ENCODE measurements around the gene NKX6-2. TPM values are rescaled to one million over a fixed set of nuclear protein-coding genes. Genes with fewer than 3 reads are reported as not detected.
"Not testable (repeated sequence)": the region's sequence is repeated elsewhere in the genome, so short reads cannot be mapped to it uniquely, and the experiment has no call there.

NKX6-2 gene
- total RNA-seq = not detected

DNA sequence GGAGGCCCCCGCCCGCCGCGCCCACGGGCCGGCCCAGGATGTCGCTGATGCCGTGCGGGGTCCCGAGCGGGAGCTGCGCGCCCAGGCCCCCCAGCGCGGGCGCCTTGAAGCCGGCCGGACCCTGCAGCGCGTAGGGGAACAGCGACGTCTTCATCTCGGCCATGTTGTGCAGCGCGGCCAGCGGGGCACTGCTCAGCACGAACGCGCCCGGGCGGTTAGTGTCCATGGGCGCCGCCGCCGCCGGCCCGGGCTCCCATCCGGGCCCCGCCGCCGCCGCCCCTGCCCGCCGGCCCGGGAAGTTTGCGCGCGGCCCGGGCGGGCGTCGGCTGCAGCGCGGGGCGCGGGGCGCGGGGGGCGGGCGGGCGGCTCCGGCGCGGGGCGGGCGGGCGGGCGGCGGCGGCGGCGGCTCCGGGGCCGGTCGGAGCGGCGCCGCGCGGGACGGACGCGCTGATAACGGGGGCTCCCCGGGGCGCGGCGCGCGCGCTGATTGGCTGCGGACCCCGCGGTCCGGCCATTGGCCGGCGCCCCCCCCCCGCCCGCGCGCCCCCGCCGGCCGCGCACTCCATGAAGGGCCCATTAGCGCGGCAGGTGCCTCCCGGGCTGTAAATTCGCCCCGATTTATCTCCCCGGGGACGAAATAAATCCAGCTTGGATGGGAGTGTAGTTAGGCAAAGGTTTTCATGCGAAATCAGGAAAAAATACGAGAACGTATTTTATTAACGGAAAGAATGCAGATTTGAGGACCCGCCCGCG is at the start of gene NKX6-2:
NKX6-2 (minus strand) TSS at position 425 of the 753 bp plus-strand sequence; CDS start at position 226, 199 bp downstream.
- DNase-seq (ENCODE audit: low spot score) = no peak

DNA sequence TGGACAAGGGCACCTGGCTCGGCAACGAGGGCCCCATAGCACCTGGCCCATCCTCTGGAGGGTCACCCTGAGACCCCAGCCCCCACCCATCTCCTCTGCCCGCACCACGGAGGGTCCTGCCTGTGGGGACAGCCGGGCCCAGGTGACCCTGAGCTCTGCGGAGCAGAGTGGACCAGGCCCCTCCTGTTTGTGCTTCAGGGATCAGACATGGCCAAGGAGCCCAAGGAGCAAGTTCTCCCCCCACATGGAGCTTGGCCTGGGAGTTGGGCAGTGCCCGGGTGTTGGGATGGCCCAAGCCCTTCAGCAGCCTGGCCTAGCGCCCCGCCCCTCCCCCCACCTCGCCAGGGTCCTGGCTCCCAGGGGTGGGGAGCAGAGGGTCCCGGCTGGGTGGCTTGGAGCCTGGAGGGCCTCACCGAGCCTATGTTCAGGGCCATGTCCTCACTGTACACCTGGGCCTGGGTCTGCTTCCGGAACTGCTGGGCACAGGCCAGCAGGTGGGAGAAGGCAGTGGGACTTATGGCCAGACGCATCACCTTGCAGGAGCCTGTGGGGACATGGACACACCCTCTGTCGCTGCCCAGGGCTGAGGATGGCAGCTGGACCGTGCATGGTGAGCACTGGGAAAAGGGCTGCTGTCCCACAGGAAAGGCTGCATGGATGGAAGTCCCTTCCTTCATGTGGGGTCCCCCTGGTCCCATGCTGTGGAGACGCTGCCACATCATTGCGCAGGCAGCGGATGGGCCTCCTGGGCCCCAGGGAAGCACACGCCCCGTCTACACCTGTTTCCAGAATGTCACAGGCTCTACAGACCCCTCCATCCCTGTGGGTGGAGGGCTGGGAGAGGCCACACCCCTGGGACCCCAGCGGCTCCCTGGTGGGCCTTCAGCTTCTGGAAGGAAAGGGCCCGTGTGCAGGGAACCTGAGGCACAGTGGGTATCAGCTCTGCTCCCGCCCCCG is 49.2 kb upstream of the NKX6-2 start:
- DNase-seq (ENCODE audit: low spot score) = no peak

DNA sequence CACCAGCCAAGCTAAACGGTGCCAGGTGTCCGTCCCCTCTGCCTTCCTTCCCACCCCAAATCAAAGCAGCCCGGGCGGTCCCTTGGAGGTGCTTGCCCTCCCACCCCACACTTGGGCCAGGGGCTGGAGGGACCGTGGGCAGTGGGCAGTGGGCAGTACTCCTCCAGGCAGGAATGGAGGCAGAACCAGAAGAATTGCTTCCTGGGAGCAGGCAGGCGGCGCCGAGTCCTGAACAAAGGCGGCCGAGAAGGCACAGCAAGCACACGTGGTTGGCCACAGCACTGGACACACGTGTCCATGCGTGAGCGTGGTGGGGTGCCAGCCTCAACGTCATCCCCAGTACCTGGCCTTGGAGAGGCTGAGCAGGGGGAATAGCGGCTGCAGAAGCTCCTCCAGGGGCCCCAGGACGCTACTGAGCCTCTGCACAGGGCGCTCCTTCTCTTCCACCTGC is 48.4 kb upstream of the NKX6-2 start:
- DNase-seq (ENCODE audit: low spot score) = no peak

DNA sequence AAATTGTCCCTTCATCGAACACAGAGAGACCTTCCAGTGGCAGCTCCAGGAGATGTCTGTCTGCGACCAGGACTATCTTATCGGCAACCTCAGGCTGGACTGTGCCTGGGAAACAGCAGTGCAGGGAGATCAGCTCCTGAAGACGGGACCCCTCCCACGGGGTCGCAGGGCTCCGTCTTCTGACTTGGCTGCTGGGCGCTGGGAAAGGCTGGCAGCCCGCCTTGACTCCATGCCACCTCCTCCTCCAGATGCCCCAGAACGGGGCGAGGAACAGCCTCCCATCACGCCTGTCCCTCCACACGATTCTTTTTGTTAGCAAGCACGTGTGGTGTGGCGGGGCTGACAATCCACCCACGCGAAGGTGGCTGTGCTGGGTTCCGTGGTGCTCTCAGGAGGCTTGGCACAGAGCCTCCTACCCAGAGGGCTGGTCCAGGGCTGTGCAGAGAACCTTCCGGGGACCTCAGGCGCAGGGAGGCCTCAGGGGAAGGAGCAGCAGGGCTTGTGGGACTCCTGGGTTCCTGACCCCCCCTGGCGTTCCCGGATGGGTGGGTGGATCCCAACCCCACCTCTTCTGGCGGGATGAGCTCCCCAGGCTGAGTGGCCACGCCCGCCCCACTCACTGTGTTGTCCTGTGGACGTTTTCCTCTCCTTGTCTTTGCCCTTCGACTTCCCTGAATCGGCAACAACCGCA is 47.6 kb upstream of the NKX6-2 start:
- DNase-seq (ENCODE audit: low spot score) = no peak

DNA sequence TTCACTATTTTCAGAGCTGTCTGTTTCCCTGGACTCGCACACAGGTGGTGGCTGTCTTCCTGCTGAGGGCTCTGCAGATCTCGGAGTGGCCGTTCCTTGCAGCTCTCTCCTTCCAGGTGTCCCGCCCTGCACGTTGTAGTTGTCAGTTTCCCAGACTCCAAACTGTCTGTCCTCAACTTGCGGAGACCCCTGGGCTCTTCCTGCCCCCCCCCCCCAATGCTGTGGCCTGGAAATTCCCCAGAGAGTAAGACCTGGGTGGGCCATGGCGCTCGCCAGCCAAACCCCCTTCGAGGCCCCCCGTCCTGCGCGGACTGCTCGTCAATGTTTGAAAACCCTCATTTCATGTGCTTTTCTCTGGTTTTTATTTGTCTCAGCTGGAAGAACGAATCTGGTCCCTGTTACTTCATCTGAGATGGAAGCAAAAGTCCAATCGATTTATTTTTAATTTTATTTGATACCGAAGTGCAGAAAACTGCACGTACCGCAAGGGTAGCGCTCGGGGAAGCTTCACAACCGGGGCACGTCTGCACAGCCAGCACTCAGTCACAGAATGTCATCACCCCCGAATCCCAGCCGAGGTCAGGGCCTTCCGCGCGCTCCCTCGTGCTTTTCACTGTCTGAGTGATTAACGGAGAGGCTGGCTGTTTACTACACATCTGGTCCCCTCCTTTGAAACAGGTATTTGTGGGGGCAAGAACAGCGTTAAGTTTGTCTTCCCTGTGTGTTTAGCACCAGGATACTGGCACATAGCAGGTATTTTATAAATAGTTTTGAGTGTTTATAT is 46.4 kb upstream of the NKX6-2 start:
- DNase-seq (ENCODE audit: low spot score) = no peak

DNA sequence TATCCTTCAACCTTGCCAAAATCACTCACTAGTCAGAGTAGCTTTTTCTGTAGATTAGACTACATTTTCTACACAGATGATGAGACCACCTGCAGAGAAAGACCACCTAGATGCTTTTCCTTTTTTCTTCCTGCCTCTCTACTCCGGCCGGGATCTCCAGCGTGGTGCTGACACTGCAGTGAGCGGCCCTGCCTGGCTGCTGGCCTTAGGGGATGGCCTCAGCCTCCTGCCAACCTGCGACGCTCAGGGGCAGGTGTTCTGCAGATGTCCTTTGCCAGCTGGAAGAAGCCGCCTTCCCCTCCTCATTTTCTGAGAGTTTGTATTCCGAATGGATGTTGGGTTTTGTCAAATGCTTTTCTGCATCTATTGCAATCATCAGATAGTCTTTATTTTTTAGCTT is 43.5 kb upstream of the NKX6-2 start:
- DNase-seq (ENCODE audit: low spot score) = no peak

DNA sequence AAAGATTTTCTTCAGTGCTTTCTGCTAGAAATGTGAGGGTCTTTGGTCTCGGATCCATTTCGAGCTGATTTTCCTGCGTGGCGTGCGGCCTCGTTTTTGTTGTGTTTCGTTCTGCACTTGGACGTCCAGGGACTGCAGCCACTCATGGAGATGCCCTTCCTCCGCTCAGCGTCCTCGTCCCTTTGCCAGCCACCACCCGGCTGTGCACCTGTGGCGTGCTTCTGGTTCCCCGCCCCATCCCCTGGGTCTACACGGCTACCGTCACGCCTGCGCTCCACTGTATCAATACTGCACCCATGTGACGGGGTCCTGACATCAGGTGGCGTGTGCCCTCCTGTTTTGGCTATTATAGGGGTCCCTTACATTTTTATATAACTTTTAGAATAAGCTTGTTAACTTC is 42.7 kb upstream of the NKX6-2 start:
- no peak for DNase-seq (ENCODE audit: low spot score)

DNA sequence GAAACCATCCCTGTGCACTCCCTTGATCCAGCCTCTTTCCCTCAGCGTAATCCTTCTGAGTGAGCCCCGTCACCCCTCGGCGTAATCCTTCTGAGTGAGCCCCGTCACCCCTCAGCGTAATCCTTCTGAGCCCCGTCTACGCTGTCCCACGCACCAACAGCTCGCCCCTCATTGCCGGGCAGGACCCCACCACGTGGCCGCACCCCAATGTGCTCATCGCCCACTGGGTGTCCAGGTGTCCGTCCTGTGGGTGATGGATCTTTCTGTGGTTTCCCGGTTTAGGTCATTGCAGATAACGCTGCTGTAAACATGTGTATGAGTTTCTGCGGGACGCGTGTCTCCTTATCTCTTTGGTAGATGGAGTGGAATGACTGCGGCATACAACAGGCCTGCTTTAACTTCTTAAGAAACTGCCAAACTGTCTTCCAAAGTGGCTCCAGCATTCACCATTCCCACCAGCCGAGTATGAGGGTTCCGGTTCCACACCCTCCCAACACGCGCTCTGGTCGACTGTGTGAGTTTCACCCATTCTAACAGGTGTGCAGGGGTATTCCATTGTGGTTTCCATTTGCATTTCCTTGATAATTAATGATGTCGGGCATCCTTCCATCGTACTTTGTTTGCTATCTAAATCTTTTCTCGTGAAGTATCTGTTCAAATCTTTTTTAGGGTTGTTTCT is 42.1 kb upstream of the NKX6-2 start:
- DNase-seq (ENCODE audit: low spot score) = no peak

DNA sequence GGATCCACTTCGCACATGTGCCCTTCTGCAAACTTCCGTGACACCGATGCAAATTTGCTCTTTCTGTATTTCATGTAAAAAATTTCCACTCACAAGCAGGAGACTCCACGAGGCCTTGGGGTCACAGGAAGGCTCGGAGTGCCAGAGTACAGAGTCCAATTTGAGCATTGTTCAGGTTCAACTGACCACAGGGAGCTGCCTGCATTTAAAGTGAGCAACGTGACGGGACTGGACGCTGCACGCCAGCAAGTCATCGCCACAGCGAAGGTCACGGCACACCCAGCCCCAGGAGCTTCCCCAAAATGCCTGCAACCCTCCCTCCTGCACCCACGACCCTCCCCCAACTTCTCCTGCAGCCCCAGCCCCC is 41.5 kb upstream of the NKX6-2 start:
- DNase-seq (ENCODE audit: low spot score) = no peak

DNA sequence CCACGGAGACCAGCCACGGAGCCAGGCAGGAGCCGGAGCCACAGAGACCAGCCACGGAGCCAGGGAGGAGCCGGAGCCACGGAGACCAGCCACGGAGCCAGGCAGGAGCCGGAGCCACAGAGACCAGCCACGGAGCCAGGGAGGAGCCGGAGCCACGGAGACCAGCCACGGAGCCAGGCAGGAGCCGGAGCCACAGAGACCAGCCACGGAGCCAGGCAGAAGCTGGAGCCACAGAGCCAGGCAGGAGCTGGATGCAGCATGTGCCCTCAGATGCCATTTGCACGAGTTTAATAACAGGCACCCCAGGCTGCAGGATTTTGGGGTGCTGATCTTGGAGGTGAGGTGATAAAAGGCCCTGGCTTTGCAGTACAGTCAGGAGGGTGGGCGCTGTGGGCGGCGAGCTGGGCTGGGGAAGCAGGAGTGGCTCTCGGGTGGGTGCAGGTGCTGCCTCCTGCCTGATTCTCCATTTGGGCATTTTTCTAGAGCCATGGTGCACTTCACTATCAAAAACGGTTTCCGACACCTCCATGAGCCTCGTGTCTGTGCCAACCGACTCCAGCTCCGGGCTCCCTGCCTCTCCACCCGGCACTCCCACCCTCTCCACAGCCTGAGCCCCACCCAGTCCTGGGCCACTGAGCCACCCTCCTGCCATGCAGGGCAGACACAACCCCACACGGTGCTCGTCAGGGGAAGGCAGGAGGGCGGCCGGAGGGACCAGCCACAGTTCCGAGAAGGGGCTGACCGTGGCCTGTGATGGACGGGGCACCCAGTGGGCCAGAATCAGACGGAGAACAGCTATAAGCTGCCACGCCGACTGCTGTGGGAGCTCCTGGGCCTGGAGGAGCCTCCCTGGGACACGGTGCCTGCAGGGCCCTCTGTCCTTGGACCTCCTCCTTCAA is 40.8 kb upstream of the NKX6-2 start:
- no peak for DNase-seq (ENCODE audit: low spot score)

DNA sequence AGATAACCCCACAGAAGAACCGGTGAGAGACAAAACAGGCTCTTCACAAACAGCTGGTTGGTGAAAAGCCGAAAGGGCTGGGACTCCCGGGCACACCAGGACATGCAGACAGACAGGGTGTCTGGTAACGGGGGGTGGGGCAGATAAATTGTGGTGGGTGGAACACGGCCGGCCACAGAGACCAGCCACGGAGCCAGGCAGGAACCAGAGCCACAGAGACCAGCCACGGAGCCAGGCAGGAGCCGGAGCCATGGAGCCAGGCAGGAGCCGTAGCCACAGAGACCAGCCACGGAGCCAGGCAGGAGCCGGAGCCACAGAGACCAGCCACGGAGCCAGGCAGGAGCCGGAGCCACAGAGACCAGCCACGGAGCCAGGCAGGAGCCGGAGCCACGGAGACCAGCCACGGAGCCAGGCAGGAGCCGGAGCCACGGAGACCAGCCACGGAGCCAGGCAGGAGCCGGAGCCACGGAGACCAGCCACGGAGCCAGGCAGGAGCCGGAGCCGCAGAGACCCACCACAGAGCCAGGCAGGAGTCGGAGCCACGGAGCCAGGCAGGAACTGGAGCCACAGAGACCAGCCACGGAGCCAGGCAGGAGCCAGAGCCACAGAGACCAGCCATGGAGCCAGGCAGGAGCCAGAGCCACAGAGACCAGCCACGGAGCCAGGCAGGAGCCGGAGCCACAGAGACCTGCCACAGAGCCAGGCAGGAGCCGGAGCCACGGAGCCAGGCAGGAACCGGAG is 40.0 kb upstream of the NKX6-2 start:
- not testable (repeated sequence) for DNase-seq (ENCODE audit: low spot score)

DNA sequence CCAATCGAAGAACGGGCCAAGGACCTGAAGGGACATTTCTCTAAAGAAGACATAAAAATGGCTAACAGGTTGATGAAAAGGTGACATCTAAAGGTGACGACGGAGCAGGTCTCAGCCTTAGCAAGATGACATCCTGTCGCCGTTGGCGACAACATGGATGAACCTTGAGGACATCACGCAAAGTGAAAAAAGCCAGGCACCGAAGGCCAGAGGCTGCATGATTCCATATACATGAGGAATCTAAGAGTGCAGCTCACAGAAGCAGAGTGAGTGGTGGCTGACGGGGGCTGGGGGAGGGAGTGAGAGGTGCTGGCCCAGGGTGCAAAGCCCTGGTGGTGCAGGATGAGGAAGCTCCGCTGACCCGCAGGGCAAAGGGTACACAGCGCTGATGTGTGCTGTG is 34.1 kb upstream of the NKX6-2 start:
- DNase-seq (ENCODE audit: low spot score) = no peak

DNA sequence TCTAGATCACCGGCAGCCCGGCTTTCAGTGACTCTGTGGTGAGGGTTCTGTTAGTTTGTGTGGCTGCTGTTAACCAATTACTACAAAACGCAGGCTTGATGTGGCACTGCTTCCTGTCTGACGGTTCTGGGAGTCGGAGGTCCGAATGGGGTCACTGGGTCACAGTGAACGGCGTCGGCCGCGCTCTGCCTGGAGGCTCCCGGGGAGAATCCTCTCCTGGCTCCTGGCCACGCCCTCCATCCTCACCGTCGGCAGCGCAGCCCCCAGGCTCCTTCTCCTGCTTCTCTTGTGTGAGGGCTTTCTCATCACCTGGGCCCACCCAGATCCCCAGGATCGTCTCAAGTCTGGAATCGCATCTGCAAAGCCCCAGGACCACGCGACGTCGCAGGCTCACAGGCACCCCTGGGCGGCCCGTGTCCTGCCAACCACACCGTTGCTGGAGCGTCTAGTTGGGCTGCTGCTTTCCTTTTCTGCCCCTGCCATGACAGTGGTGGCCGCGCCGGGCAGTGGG is 31.8 kb upstream of the NKX6-2 start:
- DNase-seq (ENCODE audit: low spot score) = no peak

DNA sequence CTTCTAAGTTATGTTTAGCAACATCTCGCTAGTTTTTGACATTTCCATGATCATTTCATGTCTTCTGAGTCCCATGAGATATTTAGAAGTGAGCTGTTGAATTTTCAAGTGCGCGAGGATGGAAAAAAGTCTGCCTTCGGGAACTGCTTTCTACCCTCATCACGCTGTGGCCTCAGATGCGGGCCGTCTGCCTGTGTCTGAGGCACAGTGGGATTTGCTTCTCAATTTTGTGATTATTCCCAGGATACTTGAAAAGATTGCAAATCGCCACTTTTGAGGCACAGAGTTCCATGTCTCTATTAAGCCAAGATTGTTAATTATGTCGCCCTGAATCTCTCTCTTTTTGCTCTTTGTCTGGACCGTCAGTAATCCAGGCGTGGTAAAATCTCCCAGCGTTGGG is 30.8 kb upstream of the NKX6-2 start:
- no peak for DNase-seq (ENCODE audit: low spot score)

DNA sequence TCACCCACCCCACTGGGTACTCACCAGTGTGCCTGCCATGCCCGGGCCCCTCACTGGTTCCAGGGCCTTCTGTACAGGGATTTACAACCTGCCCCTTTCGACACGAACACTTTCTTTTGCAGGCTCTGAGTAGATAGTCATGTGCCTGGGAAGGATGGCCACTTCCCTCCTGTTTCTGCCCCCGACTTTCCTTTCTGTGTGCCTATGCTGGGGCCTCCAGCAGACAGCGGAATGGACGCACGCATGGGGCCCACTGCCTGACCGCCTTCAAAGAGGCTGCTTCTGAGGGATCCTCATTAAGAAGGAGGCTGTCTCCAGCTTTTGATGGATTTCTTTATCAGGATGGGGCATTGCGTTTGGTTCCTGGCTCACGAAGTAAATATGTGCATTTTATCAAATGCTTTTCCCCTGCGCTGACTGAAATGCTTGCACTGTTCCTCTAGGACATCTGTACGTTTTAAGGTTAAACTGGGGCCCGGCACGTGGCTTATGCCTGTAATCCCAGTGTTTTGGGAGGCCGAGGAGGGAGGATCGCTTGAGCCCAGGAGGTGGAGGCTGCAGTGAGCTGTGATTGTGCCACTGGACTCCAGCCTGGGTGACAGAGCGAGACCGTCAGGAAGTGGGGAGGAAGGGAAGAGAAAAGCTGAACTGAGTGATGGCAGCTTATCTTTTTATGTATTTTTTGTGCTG is 29.4 kb upstream of the NKX6-2 start:
- DNase-seq (ENCODE audit: low spot score) = no peak

DNA sequence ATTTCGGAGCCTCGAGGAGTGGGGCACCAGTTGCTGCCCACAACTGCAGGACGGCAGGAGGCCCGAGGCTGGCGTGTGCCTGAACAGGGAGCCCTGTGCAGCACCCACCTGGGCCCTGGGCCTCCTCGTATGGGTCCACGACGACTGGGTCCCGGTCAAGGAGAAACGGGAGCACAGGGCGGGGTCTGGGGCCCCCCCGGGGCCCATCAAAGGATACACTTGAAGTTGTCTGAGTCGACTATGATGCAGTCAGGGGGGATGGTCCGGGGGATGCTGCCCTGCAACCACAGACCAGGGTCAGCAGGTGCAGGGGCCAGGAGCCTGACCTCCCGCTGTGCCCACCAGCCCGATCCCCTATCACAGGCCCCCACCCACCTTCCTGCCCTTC is 28.5 kb upstream of the NKX6-2 start:
- DNase-seq (ENCODE audit: low spot score) = no peak

DNA sequence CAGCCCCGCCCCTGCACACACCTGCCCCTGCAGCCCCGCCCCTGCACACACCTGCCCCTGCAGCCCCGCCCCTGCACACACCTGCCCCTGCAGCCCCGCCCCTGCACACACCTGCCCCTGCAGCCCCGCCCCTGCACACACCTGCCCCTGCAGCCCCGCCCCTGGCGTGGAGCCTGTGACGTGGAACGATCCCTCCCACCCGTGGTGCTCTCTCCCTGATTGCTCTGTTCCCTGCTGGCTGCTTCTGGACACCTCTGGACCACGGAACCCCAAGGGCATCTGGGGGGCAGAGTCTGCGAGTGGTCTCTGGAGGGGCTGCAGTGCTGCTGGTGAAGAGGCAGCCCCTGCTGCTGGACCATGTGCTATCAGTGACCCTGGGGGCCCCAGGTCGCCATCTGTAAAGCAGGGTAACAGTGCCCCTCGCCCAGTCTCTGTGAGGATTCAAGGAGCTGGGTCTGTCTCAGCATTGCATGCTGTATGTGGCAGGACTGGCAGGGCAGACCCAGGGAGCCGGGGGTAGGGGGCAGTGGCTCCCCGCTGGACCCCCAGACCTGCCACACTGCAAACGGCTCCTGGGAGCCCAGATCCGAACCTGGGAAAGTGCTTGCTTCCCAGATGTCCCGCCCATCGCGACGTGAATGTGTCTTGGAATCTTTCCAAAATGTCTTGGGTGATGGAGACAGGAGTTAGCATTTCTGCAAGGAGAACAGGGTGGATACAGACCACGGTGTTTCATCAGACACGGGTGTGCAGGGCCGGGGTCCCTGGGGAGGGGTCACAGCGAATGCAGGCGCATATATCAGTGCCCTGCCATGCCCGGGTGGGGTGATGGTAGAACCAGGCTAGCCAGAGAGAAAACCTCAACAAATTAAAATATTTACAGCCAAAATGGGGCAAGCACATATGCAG is 27.9 kb upstream of the NKX6-2 start:
- no peak for DNase-seq (ENCODE audit: low spot score)

Data from mucosa of gallbladder (tissue), 1 donor.